HepG2 (cell line): ENCODE data around the gene TPX2. TPM values are rescaled to one million over a fixed set of nuclear protein-coding genes. Genes with fewer than 3 reads are reported as not detected.

Experiments used
- CREBL2 ChIP-seq: sonication (generic); formaldehyde crosslinking; IDR thresholded peaks from 2 replicates; pipeline ENCODE4 v1.8.1; 2023; ENCODE audit warnings: missing genetic modification reagents, mild to moderate bottlenecking, borderline replicate concordance
- EEA1 ChIP-seq: sonication (generic); formaldehyde crosslinking; IDR thresholded peaks from 2 replicates; pipeline ENCODE4 v1.5.1; 2020; ENCODE audit warnings: mild to moderate bottlenecking, missing genetic modification reagents, borderline replicate concordance
- FOSL2 ChIP-seq: sonication (generic); formaldehyde crosslinking; IDR thresholded peaks from 2 replicates; pipeline ENCODE4 v1.4.0; 2020; ENCODE audit warnings: missing genetic modification reagents
- GATAD1 ChIP-seq: IDR thresholded peaks from 2 replicates; pipeline ENCODE4 v1.6.1; 2016; ENCODE audit warnings: missing genetic modification reagents, missing compliant biosample characterization
- NFKBIZ ChIP-seq: IDR thresholded peaks from 2 replicates; pipeline ENCODE4 v1.6.1; 2018; ENCODE audit warnings: missing genetic modification reagents, missing compliant biosample characterization
- NFRKB ChIP-seq: fragments of 450-650 bp; IDR thresholded peaks from 2 replicates; pipeline ENCODE4 v1.6.1; 2017
- PHF8 ChIP-seq: sonication (generic); formaldehyde crosslinking; IDR thresholded peaks from 2 replicates; pipeline ENCODE4 v1.5.0; 2020; ENCODE audit warnings: missing genetic modification reagents
- PRDM4 ChIP-seq: sonication (generic); formaldehyde crosslinking; IDR thresholded peaks from 2 replicates; pipeline ENCODE4 v1.9.0; 2021; ENCODE audit warnings: missing genetic modification reagents, borderline replicate concordance
- SMC3 ChIP-seq: IDR thresholded peaks from 2 replicates; pipeline ENCODE4 v1.6.1; 2011; ENCODE audit warnings: low read length, improper control_type of control experiment
- SMYD3 ChIP-seq: sonication (generic); formaldehyde crosslinking; IDR thresholded peaks from 2 replicates; pipeline ENCODE4 v1.8.1; 2023; ENCODE audit warnings: mild to moderate bottlenecking, missing genetic modification reagents
- TFDP2 ChIP-seq: sonication (generic); formaldehyde crosslinking; IDR thresholded peaks from 2 replicates; pipeline ENCODE4 v1.4.0; 2020; ENCODE audit warnings: missing genetic modification reagents
- ZBTB2 ChIP-seq: sonication (generic); formaldehyde crosslinking; IDR thresholded peaks from 2 replicates; pipeline ENCODE4 v1.8.0; 2022; ENCODE audit warnings: low read depth, missing genetic modification reagents
- ZFP41 ChIP-seq: sonication (generic); formaldehyde crosslinking; IDR thresholded peaks from 2 replicates; pipeline ENCODE4 v1.4.0; 2020; ENCODE audit warnings: mild to moderate bottlenecking, missing genetic modification reagents, borderline replicate concordance
- ZKSCAN8 ChIP-seq: IDR thresholded peaks from 2 replicates; pipeline ENCODE4 v1.6.1; 2016; ENCODE audit warnings: borderline replicate concordance, missing genetic modification reagents, missing compliant biosample characterization
- ZNF10 ChIP-seq: sonication (generic); formaldehyde crosslinking; IDR thresholded peaks from 2 replicates; pipeline ENCODE4 v1.4.0; 2020; ENCODE audit warnings: mild to moderate bottlenecking, low read depth, missing genetic modification reagents, borderline replicate concordance
- ZNF20 ChIP-seq: sonication (generic); formaldehyde crosslinking; IDR thresholded peaks from 2 replicates; pipeline ENCODE4 v1.4.0; 2020; ENCODE audit warnings: mild to moderate bottlenecking, moderate library complexity, missing genetic modification reagents
- ZNF282 ChIP-seq: fragments of 450-650 bp; IDR thresholded peaks from 2 replicates; pipeline ENCODE4 v1.6.1; 2018; ENCODE audit not compliant: partially characterized antibody
- ZNF44 ChIP-seq: sonication (generic); formaldehyde crosslinking; IDR thresholded peaks from 2 replicates; pipeline ENCODE4 v1.5.1; 2020; ENCODE audit warnings: mild to moderate bottlenecking, missing genetic modification reagents
- ZNF501 ChIP-seq: sonication (generic); formaldehyde crosslinking; IDR thresholded peaks from 2 replicates; pipeline ENCODE4 v1.5.1; 2020; ENCODE audit warnings: mild to moderate bottlenecking, moderate library complexity, missing genetic modification reagents
- ZNF556 ChIP-seq: sonication (generic); formaldehyde crosslinking; IDR thresholded peaks from 2 replicates; pipeline ENCODE4 v1.4.0; 2020; ENCODE audit warnings: mild to moderate bottlenecking, missing genetic modification reagents, borderline replicate concordance
- polyA plus RNA-seq, 8 experiments: library from polyadenylated mRNA; depleted of rRNA in 3 of 8; stranded (reverse) in 7 of 8; unstranded in 1 of 8; fragments of >200 nt; fragmentation: Illumina TruSeq in 4 of 8; extraction: Trizol in 4 of 8; gene quantifications; 2 replicates each; pipeline versions ENCODE4 v1.2.1 to v1.2.3, GENCODE V29; 2011 to 2016; ENCODE audit warnings: low read depth in 4 of 8, missing spikeins in 1 of 8, mixed read lengths in 1 of 8; ENCODE audit not compliant: insufficient read depth in 1 of 8
- total RNA-seq, 5 experiments: library from RNA; depleted of rRNA; stranded (reverse); fragments of >200 nt; fragmentation: Illumina TruSeq; extraction: Trizol; gene quantifications; 2 replicates each; pipeline ENCODE4 v1.2.3, GENCODE V29; 2016; ENCODE audit warnings: low read depth in 1 of 5
- TF ChIP-seq, protein P1 (sequence below): sonication (generic); formaldehyde crosslinking; IDR thresholded peaks from 2 replicates; pipeline ENCODE4 v1.5.0; 2020; ENCODE audit warnings: missing genetic modification reagents, mild to moderate bottlenecking, borderline replicate concordance
- TF ChIP-seq, protein P2 (sequence below): sonication (generic); formaldehyde crosslinking; IDR thresholded peaks from 2 replicates; pipeline ENCODE4 v1.9.0; 2022; ENCODE audit warnings: missing genetic modification reagents, mild to moderate bottlenecking, borderline replicate concordance

The TPX2 gene
- total and polyA plus RNA-seq, 2 of the 13 experiments (the other 11 are each of a cell fraction or from before 2014, with no cell fraction given): 34.3 to 124 TPM

DNA sequence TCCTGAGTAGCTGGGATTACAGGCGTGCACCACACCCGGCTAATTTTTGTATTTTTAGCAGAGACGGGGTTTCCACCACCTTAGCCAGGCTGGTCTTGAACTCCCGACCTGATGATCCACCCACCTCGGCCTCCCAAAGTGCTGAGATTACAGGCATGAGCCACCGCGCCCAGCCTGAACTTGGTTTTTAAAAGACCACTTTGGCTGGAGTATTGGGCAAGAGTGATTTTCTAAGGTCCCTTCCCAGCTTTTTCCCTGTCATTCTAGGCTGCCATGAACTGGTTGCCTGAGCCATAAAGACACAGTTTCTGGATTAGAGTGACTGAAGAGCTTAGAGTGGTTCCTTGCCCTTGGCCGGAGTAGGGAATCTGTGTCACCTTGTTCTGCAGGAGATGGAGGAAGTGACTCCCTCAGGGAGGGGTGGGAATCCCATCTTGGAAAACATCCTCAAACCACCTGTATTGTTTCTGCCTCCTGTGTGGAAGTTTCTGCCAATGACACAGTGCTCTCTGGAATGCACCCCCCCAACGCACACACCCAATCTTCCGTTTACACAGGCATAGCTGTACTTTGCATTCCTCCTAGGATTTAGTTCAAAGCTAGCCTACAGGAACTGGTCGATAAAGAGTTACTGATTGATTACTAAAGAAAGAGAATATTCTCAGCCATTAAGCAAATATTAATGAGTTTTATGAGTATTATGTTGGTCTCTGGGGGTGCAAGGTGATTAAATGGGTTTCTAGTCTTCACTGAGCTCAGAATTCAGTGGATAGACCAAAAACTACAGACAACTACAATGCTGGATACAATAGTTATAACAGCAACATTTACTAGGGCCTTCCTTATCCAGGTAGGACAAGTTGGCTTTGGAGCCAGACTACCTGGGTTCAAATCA, 34.6 kb upstream of the TPX2 start (continued):
- TF ChIP-seq ZNF20 (CRISPR knock-in tag) (0 out of 2 replicates have a peak, but pooled peaks have one; percentile 7), ZNF501 (peak; percentile 85), ZFP41 (CRISPR knock-in tag) (peak; percentile 22; the same call in 1 of the 2 replicates), ZNF10 (no peak), NFKBIZ (CRISPR knock-in tag) (peak; percentile 99), GATAD1 (CRISPR knock-in tag) (peak; percentile 74; the same call in 1 of the 2 replicates), EEA1 (no peak), ZBTB2 (CRISPR knock-in tag) (no peak), ZNF44 (CRISPR knock-in tag) (peak; percentile 94), ZNF556 (CRISPR knock-in tag) (peak; percentile 99), ZKSCAN8 (peak; percentile 98), CREBL2 (CRISPR knock-in tag) (peak; percentile 59; the same call in 1 of the 2 replicates), PRDM4 (CRISPR knock-in tag) (0 out of 2 replicates have a peak, but pooled peaks have one; percentile 9), TFDP2 (CRISPR knock-in tag) (peak; percentile 82), ZNF282 (no peak), NFRKB (no peak), SMYD3 (CRISPR knock-in tag) (peak; percentile 98; the same call in 1 of the 2 replicates), PHF8 (peak; percentile 67), SMC3 (peak; percentile 44), FOSL2 (CRISPR knock-in tag) (peak; percentile 99)
- TF ChIP-seq, protein P1, sequence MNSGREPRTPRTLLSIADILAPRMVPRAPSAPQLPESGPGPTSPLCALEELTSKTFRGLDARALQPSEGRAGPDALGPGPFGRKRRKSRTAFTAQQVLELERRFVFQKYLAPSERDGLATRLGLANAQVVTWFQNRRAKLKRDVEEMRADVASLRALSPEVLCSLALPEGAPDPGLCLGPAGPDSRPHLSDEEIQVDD: no peak
- TF ChIP-seq, protein P2, sequence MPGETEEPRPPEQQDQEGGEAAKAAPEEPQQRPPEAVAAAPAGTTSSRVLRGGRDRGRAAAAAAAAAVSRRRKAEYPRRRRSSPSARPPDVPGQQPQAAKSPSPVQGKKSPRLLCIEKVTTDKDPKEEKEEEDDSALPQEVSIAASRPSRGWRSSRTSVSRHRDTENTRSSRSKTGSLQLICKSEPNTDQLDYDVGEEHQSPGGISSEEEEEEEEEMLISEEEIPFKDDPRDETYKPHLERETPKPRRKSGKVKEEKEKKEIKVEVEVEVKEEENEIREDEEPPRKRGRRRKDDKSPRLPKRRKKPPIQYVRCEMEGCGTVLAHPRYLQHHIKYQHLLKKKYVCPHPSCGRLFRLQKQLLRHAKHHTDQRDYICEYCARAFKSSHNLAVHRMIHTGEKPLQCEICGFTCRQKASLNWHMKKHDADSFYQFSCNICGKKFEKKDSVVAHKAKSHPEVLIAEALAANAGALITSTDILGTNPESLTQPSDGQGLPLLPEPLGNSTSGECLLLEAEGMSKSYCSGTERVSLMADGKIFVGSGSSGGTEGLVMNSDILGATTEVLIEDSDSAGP (CRISPR knock-in tag): peak; percentile 76
